Measurements from ENCODE around the gene SLC25A25.
"Not testable (repeated sequence)": the region's sequence is repeated elsewhere in the genome, so short reads cannot be mapped to it uniquely, and the experiment has no call there.

SLC25A25 gene

DNA sequence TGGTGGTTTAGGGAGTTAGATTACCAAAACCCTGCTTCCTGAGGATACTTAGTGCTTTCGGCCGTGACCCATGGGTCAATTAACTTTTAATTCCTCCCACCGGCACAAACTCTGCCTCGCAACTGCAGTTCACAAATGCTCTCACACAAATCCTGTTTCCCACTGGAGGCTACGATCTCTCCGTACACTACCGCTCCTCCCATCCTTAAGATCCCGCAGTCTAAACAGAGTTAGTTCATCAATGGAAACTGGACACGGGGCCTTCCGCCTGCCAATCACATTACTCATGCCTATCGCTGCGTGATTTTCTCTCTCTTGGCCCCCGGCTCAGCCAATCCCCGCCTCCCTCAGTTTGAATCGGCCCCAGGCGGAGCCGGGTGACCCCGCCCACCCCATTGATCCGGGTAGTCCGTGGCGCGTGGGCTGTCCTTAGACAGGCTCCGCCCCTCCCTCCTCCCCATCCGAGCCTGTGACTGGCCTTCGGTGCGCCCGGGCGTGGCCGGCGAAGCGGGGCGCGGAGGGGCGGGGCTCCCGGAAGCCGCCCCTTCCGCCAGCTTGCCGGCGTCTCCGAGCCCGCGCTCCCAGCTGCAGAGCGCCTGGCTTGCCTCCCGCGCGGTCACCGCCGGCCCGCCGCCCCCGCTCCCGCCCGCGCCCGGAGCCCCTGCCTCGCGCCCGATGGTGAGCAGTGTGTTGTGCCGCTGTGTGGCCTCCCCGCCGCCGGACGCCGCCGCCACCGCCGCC is at the start of gene SLC25A25:
Gene SLC25A25, plus strand, starts transcription at position 588 of the 741 bp plus-strand sequence. Its CDS starts 88 bp downstream, at position 676.
- DNase-seq, result peak; percentile 99

DNA sequence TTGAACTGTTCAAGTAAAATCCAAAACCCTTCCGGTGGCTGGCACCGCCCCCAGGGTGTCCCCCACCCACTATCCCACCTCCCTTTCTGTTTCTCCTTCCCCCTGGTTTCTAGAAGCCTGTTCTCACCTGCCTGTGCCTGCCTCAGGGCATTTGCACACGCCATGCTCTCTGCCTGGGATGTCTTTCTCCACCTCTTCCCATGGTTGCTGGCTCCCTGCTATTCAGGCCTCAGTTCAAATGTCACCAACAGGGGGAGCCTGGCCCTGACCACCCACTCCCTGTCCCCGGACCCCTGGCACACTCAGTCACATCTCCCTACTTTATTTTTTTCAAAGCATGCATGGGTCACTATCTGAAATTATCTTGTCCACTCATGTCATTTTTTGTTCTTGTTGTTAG is 47.3 kb upstream of the SLC25A25 start:
- DNase-seq, result no peak

DNA sequence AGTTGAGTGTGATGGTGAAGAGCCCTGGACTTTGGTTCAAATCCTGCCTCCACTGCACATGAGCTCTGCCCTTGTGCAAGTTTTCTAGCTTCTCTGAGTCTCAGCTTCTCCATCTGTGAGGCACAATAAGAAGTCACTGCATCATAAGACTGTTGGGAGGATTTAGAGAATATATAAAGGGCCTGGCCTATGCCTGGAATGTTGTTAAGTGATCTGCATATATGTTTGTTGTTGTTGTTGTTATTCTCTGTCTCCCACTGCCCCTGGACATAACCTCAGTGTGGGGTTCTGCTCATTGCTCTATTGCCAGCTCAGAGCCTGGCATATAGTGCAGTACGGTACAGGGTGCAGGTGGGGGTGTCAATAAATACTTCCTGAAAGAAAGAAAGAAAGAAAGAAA is 46.9 kb upstream of the SLC25A25 start:
- DNase-seq, result no peak

DNA sequence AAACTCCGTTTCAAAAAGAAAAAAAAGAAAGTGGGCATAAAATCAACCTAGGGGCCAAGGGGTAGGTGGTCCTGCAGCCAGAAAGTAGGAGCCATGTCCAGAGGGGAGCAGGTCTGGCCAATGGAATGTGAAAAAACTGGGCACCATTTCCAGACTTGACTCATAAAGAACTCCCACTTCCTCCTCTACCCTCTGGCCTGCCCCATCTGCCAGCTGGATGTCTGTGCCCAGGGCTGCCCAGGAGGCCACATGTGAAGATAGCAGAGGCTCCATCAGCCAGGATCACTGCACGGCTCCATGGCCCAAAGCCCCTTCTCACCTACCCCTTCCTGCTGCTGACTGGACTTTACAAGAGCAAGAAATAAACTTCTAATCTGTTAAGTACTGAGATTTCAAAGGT is 45.1 kb upstream of the SLC25A25 start:
- no peak for DNase-seq

DNA sequence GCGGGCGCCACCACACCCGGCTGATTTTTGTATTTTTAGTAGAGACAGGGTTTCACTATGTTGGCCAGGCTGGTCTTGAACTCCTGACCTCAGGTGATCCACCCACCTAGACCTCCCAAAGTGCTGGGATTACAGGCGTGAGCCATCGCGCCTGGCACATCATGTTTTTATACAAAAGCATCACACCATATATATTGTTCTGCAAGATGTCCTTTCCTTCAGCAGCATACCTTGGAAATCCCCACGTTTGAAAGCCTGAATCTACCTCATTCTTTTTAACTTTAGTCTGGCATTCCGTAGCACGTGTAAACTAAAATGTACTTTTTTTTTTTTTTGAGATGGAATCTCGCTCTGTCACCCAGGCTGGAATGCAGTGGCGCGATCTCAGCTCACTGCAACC is 44.4 kb upstream of the SLC25A25 start:
- DNase-seq, result not testable (repeated sequence)

DNA sequence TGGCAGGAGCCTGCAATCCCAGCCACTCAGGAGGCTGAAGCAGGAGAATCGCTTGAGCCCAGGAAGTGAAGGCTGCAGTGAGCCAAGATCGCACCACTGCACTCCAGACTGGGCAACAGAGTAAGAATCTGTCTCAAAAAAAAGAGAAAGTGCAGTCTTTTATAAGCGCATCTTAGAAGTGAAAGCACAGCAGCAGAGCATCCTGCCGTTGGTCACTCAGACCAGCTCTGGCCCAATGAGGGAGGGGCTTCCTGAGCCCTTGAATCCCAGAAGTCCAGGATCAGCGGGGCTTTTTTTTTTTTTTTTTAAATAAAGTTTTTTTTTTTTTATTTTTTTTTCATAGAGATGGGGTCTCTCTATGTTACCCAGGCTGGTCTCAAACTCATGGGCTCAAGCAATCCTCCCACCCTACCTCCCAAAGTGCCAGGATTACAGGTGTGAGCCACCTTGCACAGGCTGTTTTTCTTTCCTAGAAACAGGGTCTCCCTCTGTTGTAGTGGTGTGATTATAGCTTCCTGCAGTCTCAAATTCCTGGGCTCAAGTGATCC is 43.2 kb upstream of the SLC25A25 start:
- DNase-seq, result no peak

DNA sequence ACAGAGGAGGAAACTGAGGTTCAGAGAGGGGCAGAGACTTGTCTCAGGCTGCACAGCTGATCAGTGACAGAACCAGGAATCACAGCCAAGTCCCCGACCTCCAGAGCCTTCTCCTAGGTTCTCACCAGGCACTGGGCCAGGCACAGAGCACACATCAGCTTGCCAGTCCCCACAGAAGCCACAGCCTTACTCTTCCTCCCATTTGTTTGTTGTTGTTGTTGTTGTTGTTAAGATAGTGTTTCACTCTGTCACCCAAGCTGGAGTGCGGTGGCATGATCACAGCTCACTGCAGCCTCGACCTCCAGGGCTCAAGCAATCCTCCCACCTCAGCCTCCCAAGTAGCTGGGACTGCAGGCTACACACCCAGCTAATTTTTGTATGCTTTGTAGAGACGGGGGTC is 42.3 kb upstream of the SLC25A25 start:
- no peak for DNase-seq

DNA sequence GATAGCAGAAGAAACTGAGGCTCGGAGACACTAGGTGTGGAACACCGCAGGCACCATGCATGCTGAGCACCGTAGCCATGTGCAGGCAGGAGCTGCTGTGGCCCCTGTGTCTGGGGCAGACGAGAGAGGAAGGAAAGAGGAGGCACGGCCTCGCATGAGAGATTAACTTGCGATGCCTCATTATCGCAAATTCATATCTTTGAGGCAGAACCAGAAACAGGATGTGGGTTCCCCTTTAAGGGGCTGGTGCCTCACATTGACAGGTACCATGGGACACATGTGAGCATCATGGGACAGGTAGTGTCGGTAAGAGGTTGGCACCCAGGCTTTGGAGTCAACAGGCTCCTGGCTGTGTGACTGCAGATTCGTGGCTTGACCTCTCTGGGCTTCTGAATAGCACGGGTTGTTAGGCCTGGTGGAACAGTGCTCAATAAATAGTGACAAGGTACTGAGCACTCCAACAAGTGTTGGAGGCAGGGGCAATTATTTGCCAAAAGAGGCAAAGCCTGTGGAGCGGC is 41.7 kb upstream of the SLC25A25 start:
- DNase-seq, result no peak

DNA sequence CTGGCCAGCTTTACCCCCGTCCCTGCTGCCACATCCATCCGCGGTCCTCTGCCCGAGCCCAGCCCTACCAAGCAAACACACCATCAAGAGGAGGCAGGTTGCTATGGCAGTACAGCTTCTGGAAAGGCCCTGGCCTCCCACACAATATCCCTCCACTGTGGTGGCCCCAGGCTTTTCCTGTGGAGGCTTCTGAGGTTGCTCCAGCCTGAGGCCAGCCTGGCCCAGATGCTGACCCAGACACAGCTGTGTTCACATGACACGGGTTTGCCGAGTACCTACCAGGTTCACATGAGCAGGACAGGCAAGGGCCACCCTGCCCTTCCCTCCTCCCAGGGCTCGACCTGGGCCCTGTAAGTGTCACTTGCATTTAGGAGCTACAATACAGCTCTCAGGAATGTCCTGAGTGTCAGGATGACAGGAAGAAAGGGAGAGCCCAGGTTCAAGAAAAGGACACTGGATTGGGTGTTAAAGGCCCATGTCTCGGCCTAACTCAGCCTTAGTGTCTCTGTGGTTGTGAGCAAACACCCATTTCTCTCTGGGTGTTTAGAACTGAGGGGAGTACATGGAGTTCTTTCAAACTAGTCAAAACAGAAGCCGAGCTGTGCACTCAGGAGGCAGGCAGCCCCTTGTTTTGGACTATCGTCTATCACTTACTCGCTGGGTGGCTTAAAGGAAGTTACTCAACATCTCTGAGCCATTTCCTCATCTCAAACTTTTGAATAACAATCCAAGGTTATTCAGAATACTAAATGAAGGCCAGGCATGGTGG is 41.1 kb upstream of the SLC25A25 start:
- DNase-seq, result peak; percentile 50

DNA sequence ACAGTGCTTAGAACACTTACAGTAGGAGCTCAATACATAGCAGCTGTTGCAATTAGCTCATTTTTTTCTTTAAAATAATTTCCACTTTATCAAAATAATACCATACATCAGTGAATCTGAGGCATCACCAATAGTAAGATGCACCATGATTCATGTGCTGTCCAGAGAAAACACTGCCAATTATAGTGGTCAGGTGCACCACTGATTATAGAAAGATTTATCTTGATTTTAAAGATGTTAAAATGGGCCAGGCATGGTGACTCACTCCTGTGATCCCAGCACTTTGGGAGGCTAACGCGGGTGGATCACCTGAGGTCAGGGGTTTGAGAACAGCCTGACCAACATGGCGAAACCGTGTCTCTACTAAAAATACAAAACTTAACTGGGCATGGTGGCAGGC is 40.3 kb upstream of the SLC25A25 start:
- DNase-seq, result no peak

DNA sequence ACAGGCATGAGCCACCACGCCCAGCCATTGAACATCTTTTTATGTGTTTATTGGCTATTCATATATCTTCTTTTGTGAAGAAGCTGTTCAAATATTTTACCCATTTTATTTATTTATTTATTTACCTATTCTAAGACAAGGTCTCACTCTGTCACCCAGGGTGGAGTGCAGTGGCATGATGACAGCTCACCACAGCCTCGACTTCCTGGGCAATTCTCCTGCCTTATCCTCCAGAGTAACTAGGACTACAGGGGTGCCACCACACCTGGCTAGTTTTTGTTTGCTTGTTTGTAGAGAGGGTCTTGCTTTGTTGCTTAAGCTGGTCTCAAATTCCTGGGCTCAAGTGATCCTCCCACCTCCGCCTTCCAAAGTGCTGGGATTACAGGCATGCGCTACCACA is 34.4 kb upstream of the SLC25A25 start:
- DNase-seq, result no peak

DNA sequence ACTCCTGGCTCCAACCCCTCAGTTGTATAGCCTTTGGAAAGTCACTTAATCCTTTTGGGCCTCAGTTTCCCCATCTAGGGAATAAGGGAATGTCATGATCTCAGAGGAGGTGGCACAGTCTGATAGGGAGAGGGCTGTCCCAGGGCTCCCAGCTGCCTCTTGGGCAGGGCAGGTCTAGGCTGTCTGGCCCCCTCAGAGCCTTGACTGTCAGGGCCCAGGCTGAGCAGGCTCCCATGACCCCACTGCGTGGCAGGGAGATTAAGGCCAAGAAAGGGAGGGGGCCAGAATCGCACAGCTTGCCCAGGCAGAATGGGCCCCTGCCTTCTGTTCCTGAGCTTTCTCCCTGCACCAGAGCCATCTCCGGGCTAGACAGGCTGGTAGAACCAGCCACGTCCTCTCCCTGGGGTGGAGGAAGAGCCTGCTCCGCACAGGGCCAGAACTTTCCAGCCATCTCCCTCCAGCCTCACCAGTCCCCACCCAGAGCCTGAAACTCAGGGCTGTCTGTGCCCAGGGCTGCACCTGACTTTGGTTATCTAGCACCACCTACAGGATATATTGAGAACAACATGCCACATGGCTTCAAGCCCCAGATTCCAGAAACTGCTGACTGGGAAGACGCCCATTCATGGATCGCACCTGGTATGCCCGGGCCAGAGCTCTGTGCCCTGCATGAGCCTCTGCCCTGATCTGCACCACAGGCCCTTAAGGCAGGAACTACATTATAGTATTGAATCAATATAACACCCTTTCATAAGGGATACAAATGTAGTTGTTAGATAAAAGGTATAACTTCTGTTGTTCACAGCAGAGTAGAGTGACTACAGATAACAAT is 33.0 kb upstream of the SLC25A25 start:
- DNase-seq, result peak; percentile 95

DNA sequence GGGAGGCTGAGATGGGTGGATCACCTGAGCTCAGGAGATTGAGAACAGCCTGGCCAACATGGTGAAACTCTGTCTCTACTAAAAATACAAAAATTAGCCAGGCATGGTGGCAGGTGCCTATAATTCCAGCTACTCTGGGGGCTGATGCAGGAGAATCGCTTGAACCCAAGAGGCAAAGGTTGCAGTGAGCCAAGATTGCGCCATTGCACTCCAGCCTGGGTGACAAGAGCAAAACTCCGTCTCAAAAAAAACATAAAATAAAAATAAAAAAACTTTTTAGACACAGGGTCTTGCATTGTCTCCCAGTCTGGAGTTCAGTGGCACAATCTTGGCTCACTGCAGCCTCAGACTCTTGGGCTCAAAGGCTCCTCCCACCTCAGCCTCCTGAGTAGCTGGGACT is 31.5 kb upstream of the SLC25A25 start:
- not testable (repeated sequence) for DNase-seq

DNA sequence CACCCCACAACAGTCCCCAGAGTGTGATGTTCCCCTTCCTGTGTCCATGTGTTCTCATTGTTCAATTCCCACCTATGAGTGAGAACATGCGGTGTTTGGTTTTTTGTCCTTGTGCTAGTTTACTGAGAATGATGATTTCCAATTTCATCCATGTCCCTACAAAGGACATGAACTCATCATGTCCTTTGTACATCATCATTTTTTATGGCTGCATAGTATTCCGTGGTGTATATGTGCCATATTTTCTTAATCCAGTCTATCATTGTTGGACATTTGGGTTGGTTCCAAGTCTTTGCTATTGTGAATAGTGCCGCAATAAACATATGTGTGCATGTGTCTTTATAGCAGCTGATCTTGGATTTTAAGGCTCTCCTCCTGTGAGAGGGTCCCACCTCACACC is 27.2 kb upstream of the SLC25A25 start:
- DNase-seq, result not testable (repeated sequence)

DNA sequence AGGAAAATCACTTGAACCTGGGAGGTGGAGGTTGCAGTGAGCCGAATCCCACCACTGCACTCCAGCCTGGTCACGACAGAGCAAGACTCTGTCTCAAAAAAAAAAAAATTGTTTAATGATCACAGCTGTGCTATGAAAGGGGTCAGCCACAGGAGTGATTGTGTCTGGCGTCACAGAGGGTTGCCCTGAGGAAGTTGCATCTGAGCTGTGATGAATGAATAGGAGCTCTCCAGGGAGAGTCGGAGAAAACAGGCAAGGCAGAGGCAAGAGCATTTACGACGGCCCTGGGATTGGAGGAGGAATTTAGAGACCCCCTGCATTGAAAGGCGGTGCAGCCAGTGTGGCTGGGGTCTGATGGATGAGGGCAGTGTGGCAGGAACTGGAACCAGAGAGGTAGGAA is 26.0 kb upstream of the SLC25A25 start:
- DNase-seq, result no peak

DNA sequence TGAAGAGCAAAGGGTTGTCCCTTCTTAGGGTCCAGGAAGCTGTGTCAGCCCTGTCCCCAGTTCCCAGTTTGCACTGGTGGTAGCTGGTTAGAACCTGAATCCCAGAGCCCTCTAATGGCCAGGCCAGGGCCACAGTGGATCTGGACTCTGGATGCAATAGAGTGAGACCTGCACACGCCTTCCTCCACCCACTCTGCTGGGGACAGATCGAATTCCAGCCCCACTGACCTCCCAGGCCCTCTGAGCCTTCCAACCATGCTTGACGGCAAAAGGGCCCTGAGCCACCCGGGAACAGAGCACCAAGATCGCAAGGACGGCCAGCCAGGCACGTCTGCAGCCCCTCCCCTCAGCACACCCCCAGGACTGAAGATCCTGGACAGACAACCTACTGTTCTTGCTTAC is 24.6 kb upstream of the SLC25A25 start:
- DNase-seq, result peak; percentile 49

DNA sequence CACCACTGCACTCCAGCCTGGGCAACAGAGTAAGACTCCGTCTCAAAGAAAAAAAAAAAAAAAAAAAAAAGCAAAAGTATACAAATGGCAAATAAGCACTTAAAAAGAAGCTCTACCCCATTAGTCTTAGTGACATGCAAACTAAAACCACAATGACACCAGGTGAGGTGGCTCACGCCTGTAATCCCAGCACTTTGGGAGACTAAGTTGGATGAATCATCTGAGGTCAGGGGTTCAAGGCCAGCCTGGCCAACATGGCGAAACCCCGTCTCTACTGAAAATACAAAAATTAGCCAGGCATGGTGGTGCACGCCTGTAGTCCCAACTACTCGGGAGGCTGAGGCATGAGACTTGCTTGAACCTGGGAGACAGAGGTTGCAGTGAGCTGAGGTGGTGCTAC is 22.6 kb upstream of the SLC25A25 start:
- DNase-seq, result not testable (repeated sequence)

DNA sequence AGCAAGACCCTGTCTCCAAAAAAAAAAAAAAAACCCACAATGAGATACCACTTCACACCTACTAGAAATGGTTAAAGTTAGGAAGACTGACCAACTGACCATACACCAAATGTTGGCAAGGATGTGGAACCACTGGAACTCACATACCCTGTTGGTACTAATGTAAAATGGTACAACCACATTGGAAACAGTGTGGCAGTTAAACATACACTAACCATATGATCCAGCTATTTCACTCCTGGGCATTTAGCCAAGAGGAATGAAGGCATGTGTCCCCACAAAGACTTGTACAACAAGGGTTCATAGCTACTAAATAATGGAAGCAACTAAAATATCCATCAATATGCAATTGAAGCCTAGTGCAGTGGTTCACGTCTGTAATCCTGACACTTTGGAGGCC is 22.2 kb upstream of the SLC25A25 start:
- no peak for DNase-seq

DNA sequence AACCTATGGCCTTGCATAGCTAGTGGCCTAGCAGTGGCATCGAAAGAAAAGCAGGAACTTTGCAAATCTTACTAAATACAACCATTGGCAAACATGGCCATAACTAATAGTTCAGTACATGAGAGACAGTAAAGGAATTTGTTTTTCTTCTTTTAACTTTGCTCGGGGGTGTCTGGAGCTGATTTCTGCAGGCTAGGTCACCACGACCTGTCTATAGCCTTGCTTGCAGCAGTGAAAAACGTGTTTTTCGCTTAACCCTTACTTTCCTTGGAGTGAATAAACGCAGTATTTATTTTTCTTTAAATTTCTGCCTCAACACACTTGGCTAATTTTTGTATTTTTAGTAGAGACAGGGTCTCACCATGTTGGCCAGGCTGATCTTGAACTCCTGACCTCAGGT is 20.8 kb upstream of the SLC25A25 start:
- no peak for DNase-seq

DNA sequence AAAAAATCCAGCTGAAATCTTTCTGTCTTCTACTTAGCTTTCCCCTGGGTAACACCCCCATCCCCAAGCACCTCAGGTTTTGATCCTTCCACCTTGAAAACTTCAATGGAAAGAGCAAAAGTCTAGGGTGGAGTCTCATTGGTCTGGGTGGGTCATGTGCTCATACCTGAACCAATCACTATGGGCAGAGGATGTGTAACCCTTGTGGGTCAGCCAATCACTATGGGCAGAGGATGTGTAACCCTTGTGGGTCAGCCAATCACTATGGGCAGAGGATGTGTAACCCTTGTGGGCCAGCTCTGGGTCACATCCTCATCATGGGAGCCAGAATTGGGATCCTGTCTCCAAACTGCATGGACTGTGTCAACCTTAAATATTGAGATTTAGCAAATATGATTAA is 19.4 kb upstream of the SLC25A25 start:
- DNase-seq, result no peak

DNA sequence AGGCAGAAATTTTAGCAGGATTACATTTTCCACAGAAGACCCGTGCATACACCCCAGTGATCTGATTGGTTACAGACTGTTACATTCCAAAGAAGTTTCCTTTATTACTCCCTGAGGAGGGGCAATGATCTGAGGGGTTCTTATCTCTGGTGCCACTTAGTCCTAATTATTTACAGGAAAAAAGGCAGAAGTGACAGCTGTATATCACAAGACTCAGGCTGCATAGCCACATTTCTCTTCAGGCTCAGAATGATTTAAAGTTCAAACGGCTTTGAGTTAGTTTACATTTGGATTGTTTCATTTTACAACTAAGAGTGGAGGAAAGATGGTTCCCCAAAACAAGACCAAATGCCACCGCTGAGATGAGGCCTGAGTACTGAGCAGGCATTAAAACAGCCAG is 18.2 kb upstream of the SLC25A25 start:
- no peak for DNase-seq

DNA sequence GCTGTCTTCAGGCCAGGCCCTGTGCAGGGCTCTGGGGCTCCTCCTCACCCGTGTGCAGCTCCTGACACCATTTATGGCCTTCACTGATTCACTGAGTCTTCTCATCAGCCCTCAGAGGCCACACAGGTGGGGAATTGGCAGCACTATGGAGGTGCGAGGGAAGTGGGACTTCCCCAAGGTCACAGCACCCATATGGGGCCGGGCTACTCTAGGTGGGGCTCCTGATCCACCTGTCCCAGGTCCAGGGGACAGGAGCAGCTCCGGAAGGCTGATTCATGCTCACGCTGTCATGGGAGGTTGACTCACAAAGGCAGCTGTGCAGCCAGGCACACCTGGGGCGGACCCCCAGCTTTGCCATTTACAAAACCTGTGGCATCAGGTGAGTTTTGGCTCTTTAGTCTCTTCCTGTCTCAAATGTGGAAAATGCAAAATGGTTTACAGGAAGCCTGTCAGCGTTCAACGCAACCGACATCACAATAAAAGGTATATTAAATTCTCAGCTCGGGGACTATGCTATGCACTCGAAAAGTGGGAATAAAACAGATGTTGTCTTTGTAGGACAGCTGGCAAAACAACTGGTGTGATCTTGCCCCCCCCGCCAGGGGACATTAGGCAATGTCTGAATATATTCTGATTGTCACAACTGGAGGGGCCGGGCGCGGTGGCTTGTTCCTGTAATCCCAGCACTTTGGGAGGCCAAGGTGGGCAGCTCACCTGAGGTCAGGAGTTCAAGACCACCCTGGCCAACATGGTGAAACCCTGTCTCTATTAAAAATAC is 15.9 kb upstream of the SLC25A25 start:
- DNase-seq, result peak; percentile 99
